HG02981 (cell line): ENCODE data around the gene RNFT2.

ENCODE experiments used
- ATAC-seq: cut with Tn5 transposase; IDR thresholded peaks from one replicate; pipeline ENCODE4 v1.9.1; 2021; ENCODE audit warnings: mild to moderate bottlenecking, moderate library complexity; ENCODE audit not compliant: unreplicated experiment

The RNFT2 gene

DNA sequence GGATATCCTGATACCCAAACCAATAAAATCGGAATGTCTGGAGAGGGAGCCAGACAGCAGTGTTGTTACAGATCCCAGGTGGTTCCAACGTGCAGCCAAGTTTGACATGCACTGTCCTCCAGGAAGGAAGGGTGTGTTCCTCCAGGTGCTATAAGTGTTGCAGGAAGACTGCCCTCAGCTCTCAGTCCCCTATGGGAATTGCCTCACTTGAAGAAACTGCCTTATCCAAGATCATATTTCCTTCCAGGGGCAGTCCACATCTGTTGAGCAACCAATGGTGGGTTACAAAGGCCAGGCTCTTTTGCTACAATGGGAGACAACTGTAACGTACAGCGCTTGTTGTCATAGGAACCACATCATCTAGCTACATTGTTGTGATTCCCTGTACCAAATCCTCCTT lies 159.4 kb downstream of the RNFT2 start:
- ATAC-seq: no peak

DNA sequence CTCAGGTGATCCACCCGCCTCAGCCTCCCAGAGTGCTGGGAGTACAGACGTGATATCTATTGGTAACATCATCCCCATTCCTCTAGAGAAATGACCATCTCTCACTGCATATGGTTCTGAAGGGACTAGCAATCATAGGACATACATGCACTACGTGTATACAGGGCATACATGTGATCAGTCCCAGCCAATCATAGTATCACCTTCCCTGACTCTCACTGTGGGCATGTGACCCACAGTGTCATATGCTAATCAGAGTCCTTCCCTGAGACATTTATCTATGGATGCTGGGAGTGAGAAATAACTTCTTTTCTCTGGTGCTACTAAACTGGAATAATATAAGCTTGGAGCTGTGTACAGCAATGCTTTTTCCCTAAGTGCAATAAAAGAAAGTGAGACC lies 160.6 kb downstream of the RNFT2 start:
- ATAC-seq: no peak

GRCh38 chr12:116901612-116902011 lies 163.5 kb downstream of the RNFT2 start:
- ATAC-seq: no peak
